Activated CD8-positive, alpha-beta memory T cell treated with anti-CD3 and anti-CD28 coated beads for 4 hours (primary cell): ENCODE results near the gene CTRB1.
"Not testable (repeated sequence)": the region's sequence is repeated elsewhere in the genome, so short reads cannot be mapped to it uniquely, and the experiment has no call there.

Experiments
- DNase-seq, 2 donors: peaks; one replicate each; pipeline ENCODE4 v3.0.0-alpha.2; 2020; ENCODE audit warnings: low read depth in 2 of 2

Gene CTRB1

DNA sequence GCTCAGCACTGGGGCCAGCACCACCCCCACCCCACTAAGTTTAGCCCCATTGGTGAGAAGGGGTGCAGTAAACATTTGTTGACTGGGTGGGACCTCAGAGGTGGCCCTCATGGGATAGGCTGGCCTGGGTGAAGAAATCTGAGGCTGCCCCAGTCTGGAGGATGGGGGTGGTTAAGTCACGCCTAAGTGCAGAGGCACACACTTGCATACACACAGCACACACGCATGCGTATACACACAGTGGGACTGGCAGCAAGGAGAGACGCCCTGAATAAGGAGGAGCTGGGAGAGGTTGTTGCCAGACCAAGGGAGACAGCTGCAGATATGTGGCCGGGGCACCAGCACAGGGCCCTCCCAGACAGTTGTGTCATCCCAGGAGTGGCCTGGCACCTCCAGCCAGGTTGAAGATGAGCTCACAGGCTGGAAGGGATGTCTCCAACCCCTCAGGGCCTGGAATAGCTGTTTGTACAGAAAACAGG, 35.6 kb downstream of the CTRB1 start:
- no peak for DNase-seq

DNA sequence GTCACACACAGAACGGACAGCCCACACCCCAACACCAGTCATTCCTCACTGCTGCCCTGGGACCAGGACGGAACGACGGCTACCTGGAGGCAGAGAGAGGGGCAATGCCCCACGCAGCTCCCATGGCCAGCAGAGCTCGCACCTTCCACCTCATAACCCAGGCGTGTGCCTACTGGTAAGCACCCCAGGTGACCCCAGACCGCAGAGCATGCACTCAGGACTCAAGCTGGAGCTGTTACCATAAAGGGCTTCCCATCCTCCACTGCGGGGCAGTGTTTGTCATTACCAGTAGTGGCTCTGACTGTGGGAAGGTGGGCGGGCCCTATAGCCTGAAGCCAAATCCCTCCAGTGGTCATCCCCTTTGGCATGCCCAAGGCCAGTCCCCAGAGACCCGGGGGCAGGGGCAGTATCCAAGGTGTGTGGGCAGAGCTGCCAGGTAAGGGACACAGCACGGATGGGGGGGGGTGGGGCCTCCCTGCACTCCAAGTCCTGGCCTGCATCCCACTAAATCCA, 37.3 kb downstream of the CTRB1 start:
- DNase-seq: no peak

- DNase-seq: no peak
Measured at GRCh38 chr16:75256696-75257343, 38.0 kb downstream of the CTRB1 start.

- no peak for DNase-seq
Measured at GRCh38 chr16:75257886-75258806, 39.4 kb downstream of the CTRB1 start.

- DNase-seq: no peak
Measured at GRCh38 chr16:75258807-75259141, 40.0 kb downstream of the CTRB1 start.

- no peak for DNase-seq
Measured at GRCh38 chr16:75260851-75261589, 42.2 kb downstream of the CTRB1 start.

DNA sequence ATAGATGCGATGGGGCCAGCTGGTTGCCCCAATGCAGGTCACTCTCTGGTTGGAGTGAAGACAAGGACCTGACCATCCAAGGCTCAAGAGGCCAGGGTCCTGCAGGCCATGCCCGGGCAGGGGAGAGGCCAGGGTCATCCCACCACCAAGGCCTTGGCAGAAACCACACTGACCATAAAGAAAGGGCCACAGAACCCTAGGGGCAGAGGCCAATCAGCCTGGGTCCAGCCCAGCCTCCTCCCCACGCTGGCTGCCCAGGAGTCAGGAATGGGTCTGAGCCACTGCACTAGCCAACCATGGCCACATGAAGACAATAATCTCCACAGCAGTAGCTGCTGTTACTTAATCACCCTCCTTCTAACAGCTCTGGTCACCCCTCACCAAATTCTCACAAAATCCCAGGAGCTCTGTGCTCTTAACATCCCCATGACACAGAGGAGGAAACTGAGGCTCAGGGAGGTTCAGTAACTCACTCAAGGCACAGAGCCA, 42.8 kb downstream of the CTRB1 start:
- no peak for DNase-seq

DNA sequence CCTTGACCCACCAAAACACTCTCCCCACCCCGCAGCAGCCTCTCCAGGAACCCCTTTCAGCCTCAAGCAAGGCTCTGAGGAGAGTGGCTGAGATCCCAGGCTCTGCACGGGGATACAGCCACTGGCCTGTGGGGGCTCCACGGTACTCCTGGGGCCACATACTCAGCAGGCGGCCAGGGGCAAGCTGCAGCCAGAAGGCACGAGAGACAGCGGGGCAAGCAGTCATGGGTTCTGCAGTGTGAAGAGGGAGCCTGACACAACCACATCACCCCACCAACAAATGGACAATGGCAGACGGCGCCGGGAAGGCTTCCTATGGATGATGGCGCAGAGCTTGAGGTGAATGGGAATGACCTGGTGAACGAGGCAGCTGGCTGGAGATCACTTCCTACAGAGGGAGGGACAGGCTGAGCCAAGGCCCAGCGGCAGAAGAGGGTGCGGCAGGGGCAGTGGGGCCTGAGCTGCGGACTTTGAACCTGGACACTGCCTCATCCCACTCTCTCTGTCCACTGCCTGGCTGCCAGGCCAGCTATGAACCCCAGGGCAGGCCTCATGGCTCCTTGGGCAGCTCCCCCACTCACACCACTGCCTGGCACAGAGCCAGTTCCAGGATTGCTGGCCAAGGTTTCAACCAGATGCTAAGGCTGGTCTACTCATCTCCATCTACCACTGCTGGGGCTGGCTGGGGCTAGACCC, 43.5 kb downstream of the CTRB1 start:
- DNase-seq: no peak

DNA sequence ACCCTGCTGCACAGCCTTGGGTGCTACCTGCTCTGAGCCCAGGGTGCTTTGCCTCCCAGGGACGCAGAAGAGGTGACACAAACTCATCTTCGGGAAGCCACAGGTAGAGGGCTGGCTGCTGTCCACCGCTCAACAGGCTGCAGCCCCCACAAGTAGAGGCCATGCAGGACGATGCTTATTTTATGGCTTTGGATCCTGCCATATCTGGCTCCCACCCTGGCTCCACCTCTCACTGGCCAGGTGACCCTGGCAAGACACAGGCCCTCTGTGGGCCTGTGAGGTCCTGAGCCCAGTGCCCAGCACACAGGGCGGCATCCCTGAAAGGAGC, 44.0 kb downstream of the CTRB1 start:
- DNase-seq: no peak

GRCh38 chr16:75263291-75263962, 44.6 kb downstream of the CTRB1 start:
- DNase-seq: no peak

DNA sequence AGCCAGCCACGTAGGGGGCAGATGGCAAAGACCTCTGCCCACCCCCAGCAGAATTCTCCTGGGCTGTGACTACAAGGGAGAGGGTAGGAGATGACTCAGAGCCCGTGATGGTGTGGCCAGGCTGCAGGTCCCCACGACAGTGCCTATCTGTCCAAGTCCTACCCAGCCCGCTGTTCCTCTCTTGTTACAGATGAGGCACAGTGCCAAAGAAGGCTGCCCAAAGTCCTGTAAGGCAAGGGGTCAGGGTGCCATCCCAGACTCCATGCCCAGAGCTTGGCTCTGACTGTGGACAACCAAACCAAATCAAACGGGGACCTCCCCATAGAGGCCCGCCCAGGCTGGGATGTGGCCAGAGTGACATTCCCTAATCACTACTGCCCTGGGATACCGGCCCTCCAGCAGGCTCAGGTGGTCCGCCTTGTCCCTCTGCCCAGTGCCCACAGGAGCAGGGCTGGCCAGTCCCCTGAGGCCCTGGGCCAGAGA, 45.2 kb downstream of the CTRB1 start:
- no peak for DNase-seq

- no peak for DNase-seq
Measured at GRCh38 chr16:75264457-75264998, 45.7 kb downstream of the CTRB1 start.

DNA sequence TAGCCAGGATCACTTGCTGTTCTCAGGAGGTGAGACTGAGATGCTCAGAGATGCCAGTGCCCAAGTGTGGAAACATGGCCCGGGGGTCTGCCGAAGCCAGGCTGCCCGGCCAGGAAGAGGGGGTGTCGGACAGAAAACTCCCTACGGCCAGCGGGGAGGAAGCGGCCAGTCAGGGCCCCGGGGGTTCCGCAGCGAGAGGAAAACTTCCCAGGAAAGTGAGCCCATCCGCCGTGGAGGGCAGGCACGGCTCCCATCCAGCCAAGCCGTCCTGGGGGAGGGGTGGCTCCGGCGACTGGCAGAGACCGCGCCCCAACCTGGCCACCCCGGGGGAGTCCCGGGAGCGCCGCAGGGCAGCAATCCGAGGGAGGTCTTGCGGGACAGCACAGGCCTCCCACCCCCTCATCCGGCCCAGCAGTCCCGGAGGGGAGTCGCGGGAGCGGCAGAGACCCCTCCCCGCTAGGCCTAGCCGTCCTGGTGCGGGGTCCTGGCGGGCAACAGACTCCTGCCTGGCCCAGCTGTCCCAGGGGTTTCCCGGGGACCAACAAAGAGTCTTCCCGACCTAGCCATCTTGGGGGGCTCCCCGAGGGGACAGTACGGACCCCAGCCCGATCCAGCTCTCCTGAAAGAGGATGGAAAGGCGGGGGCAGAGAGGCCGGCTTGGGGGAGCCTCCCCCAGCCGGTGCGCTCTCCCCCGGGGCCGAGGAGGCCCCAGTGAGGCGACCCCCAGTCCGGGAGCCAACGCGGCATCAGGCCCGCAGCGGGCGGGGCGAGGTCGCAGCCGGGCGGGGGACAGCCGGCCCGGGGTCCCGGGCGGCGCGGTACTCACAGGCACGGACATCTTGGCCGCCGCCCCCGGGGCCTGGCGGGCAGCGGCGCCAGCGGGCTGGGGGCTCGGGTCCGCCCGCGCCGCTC, 46.5 kb downstream of the CTRB1 start:
- no peak for DNase-seq

GRCh38 chr16:75265911-75266701, 47.3 kb downstream of the CTRB1 start:
- no peak for DNase-seq

DNA sequence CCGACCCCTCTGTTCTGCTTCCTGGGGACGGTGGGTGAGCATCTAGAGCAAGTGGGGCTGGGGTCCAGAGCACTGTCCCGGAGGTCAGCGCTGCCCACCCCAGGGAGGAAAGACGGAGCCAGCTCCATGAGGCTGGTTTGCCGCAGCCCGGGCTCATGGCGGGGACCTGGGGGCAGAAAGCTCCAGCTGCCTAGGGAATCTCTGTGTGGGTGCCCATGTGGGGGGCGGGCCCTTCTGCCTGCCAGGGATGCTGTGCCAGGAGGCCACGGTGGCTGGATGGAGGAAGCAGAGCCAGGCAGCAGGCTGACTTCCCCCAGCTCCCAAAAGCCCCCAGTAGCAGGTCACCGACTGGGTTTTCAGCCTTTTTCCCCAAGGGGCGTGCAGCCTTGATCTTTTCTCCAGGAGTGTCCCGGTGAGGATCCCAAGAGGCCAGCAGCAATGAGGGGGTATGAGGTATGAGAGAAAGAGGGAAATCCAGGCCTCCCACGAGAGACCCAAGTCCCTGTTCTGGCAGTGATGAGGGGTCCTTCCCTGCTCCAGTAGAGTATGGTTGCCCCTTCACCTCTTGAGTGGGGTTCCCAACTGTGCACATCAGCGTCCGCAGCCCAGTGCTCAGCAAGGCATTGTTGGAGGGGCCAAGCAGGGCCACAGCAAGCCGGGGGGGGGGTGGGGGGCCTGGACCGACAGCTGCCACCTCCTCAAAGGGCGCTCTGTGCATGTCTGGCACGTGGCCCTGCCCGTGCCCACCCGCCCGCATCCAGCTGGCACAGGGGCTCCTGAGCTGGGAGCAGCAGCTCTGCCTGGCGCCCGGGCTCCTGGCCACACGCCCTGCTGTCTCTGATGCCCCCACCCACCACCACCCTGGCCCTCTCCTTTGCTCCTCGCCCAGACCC, 48.2 kb downstream of the CTRB1 start:
- DNase-seq: no peak

GRCh38 chr16:75267631-75268264, 49.0 kb downstream of the CTRB1 start:
- DNase-seq: no peak

DNA sequence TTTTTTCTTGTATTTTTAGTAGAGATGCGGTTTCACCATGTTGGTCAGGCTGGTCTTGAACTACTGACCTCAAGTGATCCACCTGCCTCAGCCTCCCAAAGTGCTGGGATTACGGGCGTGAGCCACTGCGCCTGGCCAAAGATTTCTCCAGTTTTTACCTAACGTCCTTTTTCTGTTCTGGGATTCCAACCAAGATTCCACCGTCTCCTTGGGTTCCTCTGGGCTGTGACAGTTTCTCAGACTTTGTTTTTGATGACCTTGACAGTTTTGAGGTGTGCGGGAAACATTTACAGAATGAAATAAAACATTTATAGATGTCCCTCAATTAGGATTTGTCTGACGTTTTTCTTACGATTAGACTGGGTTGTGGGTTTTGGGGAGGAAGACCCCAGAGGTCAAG, 50.6 kb downstream of the CTRB1 start:
- DNase-seq: not testable (repeated sequence)
